Prostate gland (tissue), 2 donors: ENCODE measurements around the gene MS4A13.

ENCODE experiments used
- POLR2A ChIP-seq: fragments of 450-650 bp; IDR thresholded peaks from one replicate; pipeline ENCODE4 v1.6.1; 2016; ENCODE audit warnings: antibody characterized with exemption, mild to moderate bottlenecking
- TF ChIP-seq, protein P1 (sequence below), 4 experiments: fragments of 200-600 bp in 2 of 4; fragments of 450-650 bp in 2 of 4; sonication (generic) in 2 of 4; IDR thresholded peaks; 1 replicate in 3 of 4; 2 replicates in 1 of 4; pipeline ENCODE4 v1.5.1; 2016 to 2019; ENCODE audit warnings: antibody characterized with exemption in 4 of 4, mild to moderate bottlenecking in 2 of 4, moderate library complexity in 2 of 4

- TF ChIP-seq, protein P1, sequence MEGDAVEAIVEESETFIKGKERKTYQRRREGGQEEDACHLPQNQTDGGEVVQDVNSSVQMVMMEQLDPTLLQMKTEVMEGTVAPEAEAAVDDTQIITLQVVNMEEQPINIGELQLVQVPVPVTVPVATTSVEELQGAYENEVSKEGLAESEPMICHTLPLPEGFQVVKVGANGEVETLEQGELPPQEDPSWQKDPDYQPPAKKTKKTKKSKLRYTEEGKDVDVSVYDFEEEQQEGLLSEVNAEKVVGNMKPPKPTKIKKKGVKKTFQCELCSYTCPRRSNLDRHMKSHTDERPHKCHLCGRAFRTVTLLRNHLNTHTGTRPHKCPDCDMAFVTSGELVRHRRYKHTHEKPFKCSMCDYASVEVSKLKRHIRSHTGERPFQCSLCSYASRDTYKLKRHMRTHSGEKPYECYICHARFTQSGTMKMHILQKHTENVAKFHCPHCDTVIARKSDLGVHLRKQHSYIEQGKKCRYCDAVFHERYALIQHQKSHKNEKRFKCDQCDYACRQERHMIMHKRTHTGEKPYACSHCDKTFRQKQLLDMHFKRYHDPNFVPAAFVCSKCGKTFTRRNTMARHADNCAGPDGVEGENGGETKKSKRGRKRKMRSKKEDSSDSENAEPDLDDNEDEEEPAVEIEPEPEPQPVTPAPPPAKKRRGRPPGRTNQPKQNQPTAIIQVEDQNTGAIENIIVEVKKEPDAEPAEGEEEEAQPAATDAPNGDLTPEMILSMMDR (IDR thresholded peaks at IDR 0.05) = no peak
- TF ChIP-seq POLR2A = no peak
Observed at GRCh38 chr11:60589611-60590010, 74.4 kb downstream of the MS4A13 start.
